Fibroblast of the aortic adventitia (primary cell): ENCODE results near the gene CFAP53. TPM values are rescaled to one million over a fixed set of nuclear protein-coding genes. Genes with fewer than 3 reads are reported as not detected.

Source experiments
- small RNA-seq: library from RNA; depleted of rRNA; stranded (forward); fragments of <200 nt; gene quantifications from one replicate; pipeline ENCODE3, GENCODE V24; 2012
- total RNA-seq: library from RNA; depleted of rRNA; stranded (reverse); fragments of >200 nt; gene quantifications from 2 replicates; pipeline ENCODE4 v1.2.3, GENCODE V29; 2012; ENCODE audit warnings: low replicate concordance

The CFAP53 gene
- total RNA-seq, 1 donor: 0.27 TPM

Small RNAs within 50 kb of the gene (small RNA-seq; reads per million reads assigned to genes)
- gene RN7SL310P: not detected

Other genes with a start within 250 kb of the CFAP53 start
- gene MYO5B, start 71.3 kb downstream of the CFAP53 start, total RNA-seq: 0.09 and 0.16 TPM in 2 replicates
- gene MBD1, start 15.0 kb upstream of the CFAP53 start, total RNA-seq: 42.7 and 50.3 TPM in 2 replicates
- gene CXXC1, start 21.2 kb upstream of the CFAP53 start, total RNA-seq: 44.6 and 68.4 TPM in 2 replicates
- 3.0 and 29.5 TPM in 2 replicates for gene SKA1, start 108.6 kb upstream of the CFAP53 start, total RNA-seq